HG03575 (cell line): Measurements from ENCODE around the gene MNS1.
"Not testable (repeated sequence)": the region's sequence is repeated elsewhere in the genome, so short reads cannot be mapped to it uniquely, and the experiment has no call there.

ENCODE experiments used
- ATAC-seq: cut with Tn5 transposase; IDR thresholded peaks from one replicate; pipeline ENCODE4 v1.9.1; 2021; ENCODE audit not compliant: unreplicated experiment, insufficient number of reproducible peaks, low FRiP score; ENCODE audit errors: extremely low read depth

Gene MNS1

DNA sequence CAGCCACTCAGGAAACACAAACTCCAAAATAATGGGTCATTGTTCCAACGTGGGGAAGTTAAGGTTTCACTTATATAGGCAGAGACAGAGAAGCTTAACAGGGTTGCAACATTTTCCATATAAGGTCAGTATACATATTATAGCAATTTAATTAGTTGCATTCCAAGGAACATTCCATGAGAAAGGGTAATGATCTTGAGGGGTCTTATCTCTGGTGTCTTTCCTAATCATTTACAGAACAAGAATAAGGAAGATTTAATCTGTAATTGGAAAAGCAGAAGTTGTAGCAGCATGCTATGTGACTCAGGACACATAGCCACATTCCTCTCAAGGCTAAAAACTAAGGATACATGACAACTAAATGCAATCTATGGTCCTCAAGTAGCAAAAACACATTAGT, 4.9 kb downstream of the MNS1 start:
- no peak for ATAC-seq

DNA sequence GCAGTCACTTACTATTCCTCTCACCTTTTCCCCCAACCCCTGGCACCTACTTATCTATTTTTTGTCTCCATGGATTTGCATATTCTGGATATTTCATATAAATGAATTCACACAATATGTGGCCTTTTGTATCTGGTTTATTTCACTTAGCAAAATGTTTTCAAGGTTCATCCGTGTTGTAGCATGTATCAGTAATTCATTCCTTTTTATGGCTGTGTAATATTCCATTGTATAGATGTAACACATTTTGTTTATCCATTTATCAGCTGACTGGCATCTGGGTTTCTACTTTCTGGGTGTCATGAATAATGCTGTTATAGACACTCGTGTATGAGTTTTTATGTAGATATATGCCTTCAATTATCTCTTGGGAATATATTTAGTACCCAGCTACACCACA, 5.8 kb downstream of the MNS1 start:
- ATAC-seq: no peak

DNA sequence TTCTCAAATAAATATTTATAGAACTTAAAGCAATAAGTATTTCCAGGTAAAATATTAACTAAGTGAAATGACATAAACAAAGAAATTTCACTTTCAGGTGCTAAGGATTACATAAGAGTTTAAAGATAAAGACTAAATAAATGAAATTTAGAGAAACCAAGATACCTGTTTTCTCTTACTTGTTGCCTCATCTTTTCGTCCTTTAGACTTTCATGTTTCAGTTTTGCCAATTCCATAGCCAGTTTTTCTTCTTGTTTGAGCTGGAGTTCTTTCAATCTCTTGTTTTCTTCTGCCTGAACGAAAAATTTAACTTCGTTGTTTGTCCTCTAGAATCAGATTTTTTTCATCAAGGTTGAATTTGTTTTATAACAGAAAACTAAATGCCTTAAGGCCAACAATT, 8.7 kb downstream of the MNS1 start:
- ATAC-seq: no peak

GRCh38 chr15:56454836-56455235, 10.1 kb downstream of the MNS1 start:
- no peak for ATAC-seq

DNA sequence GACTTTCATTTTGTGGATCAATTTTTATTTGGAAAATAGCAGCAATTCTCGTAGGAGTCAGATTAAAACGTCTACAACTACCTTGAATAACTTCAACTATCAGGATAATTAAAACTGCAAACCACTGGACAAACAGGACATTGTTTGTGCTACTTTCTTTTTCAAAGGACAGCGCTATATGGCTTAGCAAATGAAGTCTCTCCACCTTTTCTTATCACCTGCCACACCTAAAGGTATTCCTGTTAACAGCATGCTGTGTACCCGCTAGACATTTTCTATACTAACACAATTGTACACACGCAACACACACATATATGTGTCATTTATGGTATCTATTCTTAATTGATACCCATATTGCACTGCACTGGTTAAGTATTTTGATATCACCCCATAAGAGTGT, 19.2 kb downstream of the MNS1 start:
- no peak for ATAC-seq

DNA sequence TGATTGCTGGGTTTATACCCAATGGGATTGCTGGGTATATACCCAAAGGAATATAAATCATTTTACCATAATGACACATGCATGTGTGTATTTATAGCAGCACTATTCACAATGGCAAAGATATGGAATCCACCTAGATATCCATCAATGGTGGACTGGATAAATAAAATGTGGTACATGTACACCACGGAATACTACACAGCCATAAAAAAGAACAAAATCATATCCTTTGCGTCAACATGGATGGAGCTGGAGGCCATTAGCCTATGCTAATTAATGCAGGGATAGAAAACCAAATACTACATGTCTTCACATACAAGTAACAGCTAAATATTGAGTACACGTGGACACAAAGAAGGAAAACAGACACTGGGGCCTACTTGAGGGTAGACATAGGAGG, 22.6 kb downstream of the MNS1 start:
- ATAC-seq: no peak

- no peak for ATAC-seq
Measured at GRCh38 chr15:56440214-56440770, 24.6 kb downstream of the MNS1 start.

DNA sequence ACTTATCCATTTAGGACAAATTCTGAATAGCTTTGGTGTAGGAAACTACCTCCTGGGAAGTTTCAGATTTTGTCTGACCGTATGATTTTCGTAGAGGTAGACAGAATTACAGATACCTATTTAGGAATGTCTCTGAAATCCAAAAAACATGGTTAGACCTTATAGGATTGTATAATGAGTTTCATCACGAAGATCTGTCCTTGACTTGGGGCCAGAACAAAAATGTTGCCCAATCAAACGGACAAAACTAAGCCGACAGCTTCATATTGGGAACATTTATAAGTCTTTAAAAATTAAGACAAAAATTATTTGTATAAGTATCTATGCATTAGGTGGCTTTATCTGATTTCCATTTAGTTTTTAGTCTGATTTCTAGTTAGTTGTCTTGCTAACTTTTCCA, 32.6 kb downstream of the MNS1 start:
- ATAC-seq: no peak

GRCh38 chr15:56428821-56429458, 36.0 kb downstream of the MNS1 start:
- ATAC-seq: no peak

DNA sequence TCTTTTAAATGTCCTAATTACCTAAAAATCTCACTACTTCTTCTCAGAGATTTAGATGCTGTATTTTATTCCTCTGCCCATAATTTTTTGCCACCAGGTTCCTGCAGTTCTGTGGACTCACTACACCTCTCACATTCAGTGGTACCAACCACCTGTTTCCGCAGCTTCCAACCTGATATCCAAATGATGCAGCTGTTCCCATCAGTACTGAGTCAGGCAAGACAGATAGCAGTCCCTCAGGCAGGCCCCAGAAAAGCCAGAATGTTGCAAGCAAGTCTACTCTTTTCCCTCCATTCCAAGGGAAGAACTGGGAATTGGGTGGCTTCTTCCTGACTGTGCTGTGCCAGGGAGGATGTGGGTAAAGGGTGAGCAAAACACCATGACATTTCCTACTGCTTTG, 39.0 kb downstream of the MNS1 start:
- ATAC-seq: no peak

DNA sequence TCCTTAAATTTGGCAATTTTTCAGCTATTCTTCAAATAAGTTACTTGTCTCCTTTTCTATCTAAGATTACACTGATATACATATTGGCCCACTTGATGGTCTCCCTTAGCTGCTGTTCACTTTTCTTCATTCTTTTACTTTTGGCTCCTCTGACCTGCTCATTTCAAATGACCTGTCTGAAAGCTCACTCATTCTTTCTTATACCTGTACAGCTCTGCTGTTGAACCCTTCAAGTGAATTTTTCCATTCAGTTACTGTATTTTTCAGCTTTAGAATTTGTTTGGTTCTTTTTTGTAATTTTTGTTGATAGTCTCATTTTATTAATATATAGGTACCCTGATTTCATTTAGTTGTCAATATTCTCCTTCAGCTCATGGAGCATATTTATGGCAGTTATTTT, 39.7 kb downstream of the MNS1 start:
- no peak for ATAC-seq

GRCh38 chr15:56413114-56413733, 51.7 kb downstream of the MNS1 start:
- ATAC-seq: not testable (repeated sequence)

DNA sequence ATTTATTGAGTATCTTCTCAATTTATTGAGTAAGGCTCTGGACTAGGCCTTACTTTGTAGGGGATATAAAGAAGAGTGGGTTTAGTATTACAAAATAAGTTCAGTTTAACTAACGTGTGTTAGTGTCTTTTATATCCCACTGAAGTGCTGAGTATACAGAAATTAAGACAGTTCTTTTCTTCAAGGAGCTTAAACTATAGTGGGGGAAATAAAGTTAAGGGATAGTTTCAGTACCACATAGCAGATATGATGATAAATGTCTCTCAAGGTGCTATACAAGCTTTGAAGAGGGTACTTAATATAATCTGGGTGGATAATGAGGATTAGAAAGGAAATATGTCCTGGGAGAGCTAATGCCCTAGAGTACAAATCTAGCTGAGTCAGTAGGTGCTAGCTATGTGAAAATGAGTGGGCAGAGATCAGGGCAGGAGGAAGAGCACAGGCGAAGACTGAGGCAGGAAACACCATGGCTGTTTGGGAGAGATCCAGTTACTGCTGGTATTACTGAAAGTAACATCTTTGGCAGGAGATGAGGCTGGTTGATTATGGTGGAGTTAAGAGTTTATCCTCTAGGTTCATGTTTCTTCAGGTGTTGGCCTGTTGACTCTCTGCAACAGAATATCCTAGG, 53.7 kb downstream of the MNS1 start:
- ATAC-seq: no peak

DNA sequence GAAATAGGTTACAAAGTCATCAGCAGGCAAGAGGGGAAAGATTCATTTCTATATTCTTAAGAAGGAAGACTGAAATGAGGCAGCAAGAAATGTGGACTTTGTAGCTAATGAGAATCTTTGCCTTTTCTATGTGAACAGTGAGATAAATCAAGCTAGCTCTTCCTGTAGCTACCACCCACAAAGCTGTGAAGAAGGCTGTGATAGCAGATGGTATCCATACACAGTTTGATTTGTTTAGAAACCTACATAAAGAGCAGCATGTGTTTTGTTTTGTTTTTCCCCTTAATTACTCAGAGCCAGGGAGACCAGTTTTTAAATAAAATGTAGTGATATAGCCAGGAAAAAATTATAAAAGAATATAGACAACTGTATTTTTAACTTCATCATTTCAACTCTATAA, 54.2 kb downstream of the MNS1 start:
- no peak for ATAC-seq

- ATAC-seq: not testable (repeated sequence)
Measured at GRCh38 chr15:56399209-56399608, 65.7 kb downstream of the MNS1 start.

DNA sequence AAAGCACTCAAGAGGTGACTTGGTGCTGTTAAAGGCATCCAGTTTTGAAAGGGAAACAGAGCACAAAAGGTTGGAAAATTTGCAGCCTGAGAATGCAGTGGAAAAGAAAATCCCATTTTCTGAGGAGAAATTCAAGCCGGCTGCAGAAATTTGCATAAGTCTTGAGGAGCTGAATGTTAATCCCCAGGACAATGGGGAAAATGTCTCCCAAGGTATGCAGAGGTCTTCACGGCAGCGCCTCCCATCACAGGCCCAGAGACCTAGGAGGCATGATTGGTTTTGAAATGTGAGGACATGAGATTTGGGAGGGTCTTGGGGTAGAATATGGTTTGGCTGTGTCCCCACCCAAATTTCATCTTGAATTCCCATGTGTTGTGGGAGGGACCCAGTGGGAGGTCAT, 67.6 kb downstream of the MNS1 start:
- not testable (repeated sequence) for ATAC-seq

- no peak for ATAC-seq
Measured at GRCh38 chr15:56394909-56395308, 70.0 kb downstream of the MNS1 start.

GRCh38 chr15:56393277-56393676, 71.7 kb downstream of the MNS1 start:
- ATAC-seq: no peak

- ATAC-seq: no peak
Measured at GRCh38 chr15:56390739-56391267, 74.1 kb downstream of the MNS1 start.

GRCh38 chr15:56385908-56386307, 79.0 kb downstream of the MNS1 start:
- no peak for ATAC-seq
